GM21390 (cell line): ENCODE results near the gene CDK6.
A peak's percentile ranks its signal among the peaks of the same experiment; 100 is the strongest.

Source experiments
- ATAC-seq: cut with Tn5 transposase; IDR thresholded peaks from one replicate; pipeline ENCODE4 v1.9.1; 2021; ENCODE audit not compliant: unreplicated experiment

Gene CDK6

DNA sequence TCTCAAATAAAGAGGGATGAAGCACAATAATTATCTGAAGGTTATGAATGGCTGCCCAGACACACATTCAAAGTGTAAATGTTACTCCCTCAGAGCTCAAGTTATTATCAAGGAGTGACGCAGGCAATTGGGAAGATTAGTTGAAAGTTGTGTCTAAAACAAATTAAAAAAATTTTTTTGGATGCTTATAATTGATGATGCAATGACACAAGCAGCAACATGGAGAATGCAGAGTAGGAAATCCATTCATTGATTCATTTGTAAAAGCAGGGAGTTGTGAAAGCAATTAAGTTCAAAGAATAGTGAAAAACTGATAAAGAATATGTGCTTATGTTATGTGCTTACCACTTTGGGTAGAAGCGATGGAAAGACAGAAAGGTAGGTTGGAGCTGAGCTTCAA lies 120.4 kb downstream of the CDK6 start:
- no peak for ATAC-seq

DNA sequence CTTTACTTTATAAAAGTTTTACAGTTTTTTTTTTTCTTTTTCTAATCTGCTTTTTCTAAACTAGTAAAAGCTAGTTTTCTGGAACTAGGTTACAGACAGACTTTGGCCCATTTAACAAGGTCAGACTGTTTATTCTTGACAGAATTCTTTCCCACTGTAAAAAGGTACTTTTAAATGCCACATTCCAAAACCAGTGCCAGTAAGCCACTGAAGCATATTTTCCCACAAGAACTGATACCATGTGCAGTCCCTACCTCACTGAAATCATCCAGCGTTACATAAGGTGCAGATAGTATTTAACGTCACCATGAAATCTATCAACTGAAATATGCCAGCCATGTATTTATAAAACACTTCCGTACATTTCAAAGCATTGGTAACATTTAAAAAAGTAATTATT lies 121.6 kb downstream of the CDK6 start:
- ATAC-seq = no peak

DNA sequence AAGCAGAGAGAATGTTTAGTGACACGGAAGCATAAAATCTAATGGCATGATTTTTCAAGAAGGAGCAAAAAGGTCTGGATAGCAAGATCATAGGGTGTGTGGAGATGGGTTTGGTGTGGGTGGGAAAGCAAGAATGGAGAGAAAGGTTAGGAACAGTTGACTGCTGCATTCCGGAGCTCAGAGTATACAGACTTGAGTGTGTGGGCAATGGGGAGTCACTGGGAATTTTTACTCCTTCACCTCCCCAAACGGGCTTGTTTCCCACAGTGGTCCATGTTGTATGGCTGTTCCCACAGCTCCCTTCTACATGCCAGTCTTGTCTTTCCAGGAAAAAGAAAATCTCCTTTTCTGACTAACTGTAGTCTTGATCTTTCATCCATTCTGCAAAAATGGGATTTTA lies 122.1 kb downstream of the CDK6 start:
- ATAC-seq = no peak

DNA sequence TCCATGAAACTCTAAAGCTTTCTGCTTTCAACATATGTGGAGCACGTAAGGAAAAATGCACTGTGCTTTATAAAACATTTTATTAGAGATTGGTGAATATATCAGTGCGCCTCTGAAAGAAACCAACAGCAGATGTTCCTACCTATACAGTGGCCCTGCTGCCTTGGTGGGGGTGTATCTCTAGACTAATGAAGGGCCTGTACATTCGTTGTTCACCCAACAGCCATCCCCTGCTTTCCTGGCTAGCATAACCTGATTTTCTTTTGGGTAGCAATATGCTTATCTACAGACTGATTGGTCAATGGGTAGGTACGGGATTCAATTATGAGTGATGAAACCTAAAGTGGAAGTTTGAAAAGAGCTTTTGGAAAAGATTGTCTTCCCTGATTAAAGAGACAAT lies 126.5 kb downstream of the CDK6 start:
- no peak for ATAC-seq

DNA sequence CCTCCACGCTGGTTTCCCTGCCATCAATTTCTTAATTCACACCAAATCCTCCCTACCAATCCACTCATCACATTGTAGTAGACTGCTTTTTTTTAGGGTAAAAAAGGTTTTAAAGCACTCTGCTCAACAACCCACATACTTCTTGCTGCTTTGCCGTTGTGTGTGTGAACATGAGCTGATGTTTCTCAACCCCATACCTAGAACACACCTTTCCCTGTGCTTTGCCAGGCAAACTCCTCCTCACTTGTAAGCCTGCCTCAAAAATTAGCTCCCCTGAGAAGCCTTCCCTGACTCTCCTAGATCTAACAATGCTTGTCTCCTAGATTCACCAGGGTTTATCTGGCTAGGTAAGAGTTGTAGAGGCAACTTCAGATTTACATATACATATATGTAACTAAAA lies 127.2 kb downstream of the CDK6 start:
- no peak for ATAC-seq

DNA sequence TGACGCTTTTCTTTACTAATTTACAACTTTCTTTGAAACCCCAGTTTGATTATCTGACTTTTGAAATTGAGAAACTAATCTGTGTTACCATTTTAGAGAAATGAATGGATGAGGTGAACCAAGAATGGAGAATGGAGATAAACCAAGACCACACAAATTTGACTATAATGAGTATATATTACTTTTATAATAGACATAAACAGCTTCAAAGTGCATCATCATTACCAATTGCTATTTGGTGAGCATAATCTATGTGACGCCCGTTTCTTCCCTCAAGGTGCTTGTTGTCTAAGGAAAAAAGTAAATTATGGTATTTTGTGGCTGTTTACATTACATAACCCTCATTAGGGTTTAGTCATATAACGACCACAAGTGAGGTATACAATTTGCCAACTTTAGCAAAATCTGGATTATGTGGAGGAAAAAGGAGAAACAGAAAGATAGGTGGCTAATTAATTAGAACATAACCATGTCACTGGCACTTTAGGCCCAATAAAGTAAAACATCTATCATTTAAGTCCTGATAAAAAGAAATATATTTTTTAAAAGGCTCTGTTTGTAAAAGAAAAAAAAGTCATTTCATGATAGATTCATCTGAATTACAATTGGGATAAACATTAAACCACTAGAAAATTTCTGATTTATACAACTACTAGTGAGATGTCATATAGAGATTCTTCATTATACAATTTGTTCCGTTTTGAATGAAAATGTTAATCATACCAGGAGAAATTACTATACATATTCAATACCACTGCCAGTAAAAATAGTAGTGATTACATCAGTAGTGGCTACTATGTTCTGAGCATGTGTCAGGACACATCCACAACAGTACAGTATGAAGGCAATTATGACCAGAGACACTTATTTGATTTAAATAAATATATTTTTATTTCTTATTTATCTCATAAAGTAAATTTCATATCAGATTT lies 128.0 kb downstream of the CDK6 start:
- ATAC-seq = no peak

DNA sequence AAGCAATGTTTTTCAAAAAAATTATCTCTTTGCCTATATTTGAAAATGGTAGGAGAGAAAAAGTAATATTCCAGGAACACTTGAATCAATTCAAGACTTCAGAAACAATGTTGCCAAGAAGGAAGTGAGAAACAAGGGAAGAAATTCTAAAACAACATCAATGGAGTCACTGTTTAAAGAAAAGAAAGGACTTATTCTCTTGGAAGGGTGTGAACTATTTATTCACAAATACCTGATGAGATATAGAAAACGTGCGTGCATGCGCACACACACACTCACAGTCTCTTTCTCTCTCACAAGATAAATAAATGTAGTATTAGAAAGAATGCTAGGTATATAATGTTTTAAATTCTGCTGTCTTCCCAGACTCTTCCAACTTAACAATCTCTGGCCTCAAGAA lies 128.9 kb downstream of the CDK6 start:
- no peak for ATAC-seq

DNA sequence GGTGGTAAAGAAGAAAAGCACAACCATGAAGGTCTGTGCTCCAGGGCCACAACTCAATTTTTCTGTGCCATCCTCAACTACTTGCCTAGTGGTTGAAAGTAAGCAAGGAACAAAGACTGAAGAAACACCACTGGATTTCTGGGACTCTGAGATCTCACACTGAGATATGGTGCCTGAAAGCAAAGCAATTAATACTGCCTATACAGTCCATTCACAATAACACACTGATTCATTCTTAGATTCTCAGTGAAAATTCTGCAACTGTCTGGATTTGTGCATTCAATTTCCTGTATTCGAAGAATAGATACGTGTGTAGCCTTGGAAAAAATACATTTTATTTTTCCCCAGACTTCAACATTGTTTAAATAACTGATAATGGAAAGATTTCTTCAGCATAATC lies 129.8 kb downstream of the CDK6 start:
- ATAC-seq = no peak

DNA sequence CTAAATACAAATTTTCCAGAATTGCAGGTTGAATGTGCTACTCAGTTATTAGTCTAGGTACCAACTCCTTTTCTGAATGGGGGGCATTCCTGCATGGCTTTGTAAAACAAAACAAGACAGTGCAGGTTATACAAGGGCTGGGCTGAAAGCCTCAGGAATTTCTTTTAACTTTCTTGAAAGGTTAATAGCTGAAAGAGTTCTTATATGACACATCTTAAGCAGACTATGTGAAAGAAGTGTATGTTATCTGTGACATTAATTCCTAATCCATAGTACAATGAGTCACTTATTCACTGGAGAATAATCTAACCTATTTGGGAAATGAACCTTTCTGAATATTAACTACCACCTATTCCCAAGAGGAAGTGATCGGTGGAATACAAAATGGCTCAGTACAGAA lies 130.5 kb downstream of the CDK6 start:
- no peak for ATAC-seq

DNA sequence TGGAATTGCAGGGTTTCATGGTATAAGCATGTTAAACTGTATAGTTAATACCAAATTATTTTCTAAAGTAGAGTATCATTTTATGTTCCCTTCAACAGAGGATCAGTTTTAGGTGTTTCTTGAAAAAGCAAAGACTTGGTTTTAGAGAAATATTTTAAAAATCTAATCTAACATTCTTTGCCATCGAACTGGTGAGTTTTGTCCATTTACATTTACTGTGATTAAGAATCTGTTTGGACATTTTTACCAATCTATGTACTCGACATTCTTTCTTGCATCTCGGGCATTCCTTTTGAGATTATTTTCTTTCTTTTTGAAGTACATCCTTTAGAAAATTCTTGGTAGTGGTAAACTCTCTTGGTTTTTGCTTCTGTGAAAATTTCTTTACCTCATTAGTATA lies 131.5 kb downstream of the CDK6 start:
- no peak for ATAC-seq

DNA sequence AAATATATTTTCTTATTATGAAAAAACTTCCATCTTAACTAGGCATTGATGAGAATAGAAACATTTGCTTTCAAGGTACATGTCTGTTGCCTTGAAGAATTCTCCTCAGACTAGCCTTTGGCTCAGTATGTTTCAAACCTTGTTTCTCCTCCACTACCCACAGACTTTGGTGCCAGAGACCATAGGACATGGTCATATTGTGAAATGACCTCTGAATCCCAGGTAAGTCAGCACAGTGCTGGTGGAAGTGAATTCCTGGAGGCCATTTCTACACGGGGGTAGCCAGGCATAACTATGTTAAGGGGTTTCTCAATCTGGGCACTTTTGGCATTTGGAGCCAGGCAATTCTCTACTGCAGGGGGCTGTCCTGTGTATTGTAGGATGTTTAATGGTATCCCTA lies 133.8 kb downstream of the CDK6 start:
- ATAC-seq = no peak

DNA sequence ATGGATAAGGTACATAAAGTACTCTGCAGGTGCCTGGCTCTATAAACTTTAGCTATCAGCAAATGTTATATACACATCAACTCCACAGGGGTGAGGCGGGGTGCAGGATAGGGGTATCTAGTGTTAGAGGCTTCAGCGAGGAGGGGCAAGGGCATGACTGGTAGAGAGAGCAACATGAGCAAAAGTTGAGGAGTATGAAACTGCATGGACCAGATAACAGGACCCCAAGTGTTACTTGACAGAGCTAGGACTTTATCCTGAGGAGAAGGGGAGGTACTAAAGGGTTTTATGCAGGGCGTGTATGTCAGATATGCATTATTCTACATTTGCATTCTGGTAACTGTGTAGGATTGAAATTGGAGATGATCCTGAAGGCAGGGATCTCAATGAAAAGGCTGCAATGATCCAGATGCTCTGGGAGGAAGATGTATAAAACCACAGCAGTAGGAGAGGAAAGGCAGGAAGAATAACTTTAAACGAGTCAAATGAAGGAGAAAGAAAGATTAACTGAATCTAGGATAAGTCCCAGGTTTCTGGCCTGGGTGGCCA lies 136.3 kb downstream of the CDK6 start:
- ATAC-seq = no peak

DNA sequence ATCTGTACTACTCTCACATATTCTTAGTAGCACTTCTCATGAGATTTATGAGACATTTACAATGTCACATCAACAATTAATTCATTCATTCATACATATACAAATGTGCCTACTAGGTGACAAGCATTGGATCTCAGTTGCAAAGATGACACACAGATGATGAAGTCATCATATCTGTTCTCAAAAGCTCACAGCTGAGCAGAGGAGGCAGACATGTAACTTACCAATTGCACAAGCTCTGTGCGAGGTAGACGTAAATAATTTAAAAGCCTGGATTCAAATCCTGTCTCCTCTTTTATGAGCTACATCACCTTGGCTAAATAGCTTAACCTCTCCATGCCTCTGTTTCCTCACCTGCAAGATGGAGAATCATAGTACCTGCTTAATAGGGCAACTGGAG lies 136.8 kb downstream of the CDK6 start:
- ATAC-seq = no peak

DNA sequence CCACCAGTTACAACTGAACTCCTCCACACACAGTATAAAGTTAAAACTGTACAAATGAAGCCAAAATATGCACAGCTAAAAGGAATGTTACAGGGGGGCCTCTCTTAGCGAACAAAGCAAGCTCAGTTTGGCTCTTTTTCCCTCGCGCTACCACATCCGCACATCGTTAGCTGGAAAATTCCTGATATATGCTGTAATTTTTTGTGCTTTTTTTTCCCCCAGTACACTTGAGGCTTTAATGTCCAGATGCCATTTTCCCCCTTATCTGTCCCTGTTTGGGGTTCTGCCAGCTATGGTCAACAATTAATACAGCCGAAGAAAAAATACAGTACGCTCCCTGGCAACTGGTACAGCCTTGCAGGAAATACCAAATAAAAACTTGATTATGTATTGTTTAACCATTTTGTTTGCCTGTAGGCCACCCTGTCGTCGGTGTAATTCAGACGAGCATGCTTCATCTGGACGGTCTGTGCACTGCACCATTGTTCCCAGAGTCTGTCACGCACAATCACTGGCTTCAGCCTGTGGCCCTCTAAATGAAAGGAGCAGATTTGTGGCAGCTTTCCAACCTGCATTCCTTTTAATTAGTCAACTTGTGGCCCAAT lies 138.0 kb downstream of the CDK6 start:
- no peak for ATAC-seq

DNA sequence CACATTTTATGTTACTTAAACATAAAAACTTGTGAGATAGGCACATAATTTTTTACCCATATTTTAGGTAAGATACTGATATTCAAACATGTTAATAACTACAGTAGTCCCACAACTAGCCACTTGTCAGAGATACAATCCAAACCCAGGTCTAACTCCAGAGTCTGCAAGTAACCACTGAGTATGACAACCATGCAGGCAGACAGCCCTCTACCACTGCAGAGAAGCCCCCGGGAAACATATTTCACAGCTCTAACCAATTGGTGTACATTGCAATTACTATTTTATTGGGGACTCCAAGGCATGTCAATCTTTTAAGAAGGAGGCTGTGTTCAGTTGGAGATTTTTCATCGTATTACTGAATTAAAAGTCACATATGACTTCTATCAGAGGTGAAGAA lies 139.0 kb downstream of the CDK6 start:
- ATAC-seq = no peak

DNA sequence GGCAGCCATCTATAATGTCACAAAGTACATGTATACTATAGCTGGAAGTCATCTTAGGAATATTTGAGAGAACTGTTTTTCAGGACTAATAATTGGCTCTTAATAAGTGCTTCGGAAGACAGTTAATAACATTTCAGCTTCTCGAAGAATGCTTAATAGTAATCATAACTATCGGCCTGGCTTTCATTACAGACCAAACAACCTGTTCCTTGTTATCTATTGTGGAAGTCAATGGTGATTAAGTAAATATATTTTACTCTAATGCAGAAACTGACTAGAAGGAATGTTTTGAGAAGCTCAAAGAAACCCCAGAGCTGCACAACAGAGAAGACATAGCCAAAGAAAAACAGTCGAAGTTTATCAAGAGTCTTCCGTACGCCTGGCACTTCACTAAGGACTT lies 139.4 kb downstream of the CDK6 start:
- no peak for ATAC-seq

DNA sequence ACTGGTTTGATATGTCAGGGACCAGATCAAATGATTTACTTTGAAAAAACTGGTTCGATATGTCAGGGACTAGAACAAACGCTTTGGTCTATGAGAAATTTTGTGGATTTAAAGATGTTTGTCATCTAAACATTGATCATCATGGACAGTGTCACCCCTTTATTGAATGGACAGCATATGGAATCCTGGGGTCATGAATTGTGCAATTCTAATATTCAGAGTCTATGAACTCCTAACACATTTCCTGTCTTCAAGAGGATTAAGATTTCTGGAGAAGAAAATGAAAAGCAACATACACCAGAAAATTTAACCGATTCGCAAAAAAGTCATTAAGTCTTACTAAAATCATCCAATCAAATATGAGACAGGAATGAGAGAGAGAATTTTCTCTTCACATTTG lies 139.8 kb downstream of the CDK6 start:
- no peak for ATAC-seq

DNA sequence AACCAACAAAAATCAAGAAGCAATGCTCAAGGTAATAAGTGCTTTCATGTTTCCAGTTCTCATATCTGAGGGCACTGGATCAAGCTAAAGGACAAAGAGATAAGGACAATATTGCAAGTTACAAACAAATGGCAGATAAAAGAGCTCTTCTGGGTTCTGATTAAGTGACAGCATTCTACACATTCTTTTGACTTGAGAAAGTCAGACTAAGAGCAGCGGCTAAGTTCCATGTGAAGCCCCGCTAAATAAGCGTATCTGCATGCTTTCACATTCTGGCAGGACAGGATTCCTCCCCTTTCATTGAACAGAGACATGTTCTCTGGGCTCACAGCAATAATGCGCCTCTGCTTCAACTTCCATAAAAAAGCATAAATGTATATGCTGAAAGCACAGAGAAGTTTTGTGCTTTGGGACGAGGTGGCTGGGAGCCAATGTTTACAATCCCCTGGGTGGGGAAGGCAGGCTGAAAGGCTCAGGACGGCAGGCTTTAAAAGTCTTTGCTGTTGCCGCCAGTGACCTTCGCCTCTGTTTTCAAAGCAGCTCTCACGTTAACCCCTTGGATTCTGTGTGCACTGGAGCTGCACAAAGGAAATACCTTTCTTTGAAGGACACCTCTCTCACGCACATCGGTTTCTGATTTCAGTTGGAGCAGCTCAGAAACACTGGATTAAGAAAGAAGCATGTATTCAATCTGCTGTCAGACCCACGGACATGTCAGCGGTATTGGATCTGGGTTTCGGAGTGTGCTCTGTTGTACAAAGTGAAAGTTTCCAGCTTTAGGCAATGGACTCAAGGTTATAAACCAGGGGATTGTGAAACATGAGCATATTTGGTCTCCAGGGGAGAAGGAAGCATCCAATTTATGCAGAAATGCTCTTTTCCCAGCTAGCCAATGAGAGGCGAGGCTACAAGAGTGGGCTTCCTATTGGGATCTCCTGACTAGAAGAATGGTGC lies 140.8 kb downstream of the CDK6 start:
- no peak for ATAC-seq

DNA sequence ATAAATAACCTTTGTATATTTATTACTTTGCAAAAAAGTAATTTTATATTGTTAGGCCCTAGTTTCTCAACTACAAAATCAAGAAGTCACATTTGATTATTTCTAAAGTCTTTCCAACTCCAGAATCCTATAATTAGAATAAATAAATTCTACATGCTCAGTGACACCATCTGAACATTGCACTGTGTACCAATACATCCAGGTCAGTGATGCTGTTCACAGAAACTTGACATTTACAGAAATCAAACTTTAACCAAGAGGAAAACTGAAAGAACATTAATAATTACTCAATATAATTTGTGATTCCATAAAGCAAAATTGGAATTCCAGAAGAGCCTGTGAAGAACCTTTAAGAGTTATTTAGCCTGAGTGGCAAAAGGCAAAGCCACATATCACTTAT lies 142.2 kb downstream of the CDK6 start:
- ATAC-seq = no peak

DNA sequence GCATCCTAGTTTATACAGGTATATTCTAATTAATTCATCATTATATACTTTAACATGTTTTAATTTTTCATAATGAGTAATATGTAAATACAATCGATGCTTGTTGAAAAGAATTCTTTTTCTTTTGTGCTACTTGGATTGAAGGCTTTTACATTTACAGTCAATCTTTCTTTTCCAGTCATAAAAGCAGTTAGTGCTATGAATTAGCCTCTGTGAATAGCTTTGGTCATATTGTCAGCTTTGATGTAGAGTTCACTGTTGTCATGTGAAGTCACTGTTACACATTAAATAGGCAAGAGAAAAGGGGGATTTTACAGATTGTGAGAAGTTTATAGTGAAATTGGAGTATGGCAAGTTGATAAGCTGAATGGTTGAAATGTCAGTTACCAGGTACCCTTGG lies 142.9 kb downstream of the CDK6 start:
- no peak for ATAC-seq

DNA sequence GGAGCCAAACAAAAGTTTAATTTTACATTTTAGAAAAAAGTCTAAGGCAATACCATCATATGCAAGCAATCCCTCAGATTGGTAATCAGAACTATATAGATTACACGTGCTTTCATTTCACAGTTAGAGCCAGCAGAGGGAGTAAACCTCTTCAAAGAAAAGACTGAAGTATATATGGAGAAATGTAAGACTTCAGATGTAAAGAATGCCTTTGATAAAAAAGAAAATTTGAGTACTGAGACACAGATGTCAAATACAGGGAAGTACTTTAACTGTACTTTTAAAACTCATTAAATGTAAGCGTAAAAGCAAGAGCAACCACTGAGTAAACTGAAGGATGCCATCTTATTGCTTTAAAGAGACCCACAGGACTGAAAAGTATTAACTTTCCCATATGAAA lies 144.8 kb downstream of the CDK6 start:
- peak; percentile 89 for ATAC-seq
